NCI-H226 (cell line): Measurements from ENCODE around the gene NFATC1.
"Not testable (repeated sequence)": the region's sequence is repeated elsewhere in the genome, so short reads cannot be mapped to it uniquely, and the experiment has no call there.

Experiments used
- DNase-seq: peaks from one replicate; pipeline ENCODE4 v3.0.0-alpha.2; 2015

NFATC1 gene

DNA sequence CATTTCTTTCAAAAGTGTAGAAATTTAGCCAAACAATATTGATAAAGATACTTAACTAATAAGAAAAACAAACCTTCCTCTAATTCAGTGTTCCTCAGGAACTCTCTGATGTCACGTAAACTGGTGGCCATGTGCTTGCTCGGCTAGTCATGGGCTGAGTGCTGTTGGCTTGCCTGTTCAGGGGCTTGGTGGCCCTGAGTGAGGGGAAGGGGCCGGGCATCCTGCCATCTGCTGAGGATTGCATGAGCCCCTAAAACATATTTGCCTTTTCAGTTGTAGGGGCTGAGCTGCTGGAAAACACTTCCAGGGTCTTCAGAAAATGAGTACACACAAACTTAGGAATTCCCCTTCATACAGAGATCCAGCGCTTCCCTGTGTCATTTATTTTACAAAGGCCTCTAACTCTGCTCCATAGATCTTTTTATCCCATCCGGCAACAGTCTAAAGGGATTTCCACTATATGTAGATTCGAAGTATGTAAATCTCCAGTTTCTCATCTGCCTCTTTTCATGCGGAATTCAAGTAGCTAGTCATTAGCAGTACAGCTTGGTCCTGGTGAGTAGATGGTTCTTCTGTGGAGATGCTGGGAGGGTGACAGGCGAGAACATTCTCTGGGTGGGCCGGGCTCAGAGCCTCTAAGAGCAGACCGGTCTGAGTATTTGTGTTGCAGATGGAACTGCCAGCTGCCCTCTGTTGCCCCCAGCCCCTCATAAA is 20.1 kb upstream of the NFATC1 start:
- no peak for DNase-seq

DNA sequence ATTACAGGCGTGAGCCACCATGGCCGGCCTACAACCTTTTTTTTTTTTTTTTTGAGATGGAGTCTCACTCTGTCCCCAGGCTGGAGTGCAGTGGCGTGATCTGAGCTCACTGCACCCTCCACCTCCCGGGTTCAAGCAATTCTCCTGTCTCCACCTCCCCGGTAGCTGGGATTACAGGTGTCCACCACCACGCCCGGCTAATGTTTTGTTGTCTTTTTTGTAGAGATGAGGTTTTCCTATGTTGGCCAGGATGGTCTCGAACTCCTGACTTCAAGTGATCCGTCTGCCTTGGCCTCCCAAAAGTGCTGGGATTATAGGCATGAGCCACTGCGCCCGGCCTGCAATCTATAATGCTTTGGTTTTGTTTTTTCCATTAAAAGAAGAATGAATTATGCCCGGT is 19.1 kb upstream of the NFATC1 start:
- DNase-seq, result not testable (repeated sequence)

DNA sequence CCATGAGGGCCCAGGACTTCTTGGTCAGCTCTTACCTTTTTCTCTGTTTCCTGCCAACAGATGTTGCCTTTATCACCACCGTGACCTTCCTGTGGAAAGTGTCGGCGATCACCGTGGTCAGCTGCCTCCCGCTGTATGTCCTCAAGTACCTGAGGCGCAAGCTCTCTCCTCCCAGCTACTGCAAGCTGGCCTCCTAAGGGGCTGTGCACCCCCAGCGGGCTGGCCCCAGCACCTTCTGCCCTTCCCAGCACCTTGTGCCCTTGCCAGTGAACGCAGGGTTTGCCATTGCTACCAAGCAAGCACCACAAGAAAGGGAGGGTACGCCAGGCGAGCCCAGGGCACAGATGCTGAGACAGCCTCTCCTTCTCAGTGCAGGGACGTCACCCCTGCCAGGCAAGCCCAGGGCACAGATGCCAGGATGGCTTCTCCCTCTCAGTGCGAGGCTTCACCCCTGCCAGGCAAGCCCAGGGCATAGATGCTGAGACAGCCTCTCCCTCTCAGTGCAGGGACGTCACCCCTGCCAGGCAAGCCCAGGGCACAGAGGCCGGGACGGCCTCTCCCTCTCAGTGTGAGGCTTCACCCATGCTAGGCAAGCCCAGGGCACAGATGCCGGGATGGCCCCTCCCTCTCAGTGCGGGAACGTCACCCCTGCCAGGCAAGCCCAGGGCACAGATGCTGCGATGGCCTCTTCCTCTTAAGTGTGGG is 18.4 kb upstream of the NFATC1 start:
- no peak for DNase-seq

DNA sequence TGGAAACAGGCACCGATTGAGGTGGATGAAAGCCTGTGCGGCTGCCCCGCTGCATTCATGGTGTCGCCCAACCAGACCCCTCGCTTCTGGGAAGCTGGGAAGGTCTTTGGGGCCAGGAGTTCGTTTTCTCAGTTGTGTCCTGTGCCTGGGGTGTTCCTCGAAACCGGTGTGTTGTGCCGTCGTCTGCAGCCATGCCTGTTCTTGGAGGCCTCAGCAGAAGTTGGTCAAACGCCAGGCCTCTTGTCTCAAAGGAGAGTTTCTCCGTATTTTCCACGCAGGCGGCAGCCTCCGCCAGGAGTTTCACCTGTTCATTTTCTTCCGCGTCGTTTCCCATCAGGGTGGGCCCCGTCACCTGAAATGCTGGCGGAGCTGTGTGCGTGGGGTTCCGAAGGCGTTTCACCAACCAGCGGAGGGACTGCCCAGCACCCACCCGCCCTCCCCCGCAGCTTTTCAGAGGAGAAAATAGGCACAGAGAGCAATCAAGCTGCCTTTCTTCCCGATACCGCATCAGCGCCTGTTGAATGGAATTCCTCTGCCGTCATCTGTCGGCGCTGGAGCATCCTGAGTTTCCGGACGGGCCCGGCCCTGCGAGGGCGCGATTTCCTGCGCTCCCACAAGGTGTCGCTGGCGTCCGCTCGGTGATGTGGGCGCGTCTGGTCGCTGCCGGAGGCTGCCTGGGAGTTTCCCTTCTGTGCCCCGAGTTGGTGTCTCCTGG is 17.0 kb upstream of the NFATC1 start:
- no peak for DNase-seq

DNA sequence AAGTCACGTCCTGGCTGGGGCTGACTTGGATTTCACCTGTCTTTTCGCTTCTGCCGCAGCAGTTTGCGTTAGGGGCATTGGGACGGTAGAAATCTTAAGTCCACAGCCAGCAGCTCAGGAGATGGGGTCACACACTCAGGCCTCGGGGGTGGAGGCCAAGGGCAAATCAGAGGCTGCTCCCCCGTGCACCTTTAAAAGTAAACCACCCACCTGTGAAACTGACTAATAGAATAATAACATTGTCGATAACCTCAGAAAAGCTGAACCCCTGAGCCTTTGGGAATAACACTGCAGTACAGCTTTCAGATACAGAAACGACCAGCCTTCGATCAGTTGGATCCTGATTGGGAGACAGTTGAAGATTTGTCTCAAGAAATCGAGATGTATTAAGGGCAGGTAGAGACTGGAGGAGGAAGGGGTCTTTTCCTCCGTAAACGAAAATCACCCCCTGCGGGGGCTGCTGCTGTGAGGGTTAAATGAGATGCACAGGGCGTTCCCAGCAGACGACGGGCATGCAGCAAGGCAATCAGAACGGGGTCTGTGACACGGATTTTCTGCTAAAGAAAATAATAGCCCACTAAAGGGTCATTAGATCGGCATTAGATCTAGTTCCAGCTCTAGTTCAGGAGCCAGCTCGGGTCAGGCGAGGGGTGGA is 16.4 kb upstream of the NFATC1 start:
- DNase-seq, result no peak

DNA sequence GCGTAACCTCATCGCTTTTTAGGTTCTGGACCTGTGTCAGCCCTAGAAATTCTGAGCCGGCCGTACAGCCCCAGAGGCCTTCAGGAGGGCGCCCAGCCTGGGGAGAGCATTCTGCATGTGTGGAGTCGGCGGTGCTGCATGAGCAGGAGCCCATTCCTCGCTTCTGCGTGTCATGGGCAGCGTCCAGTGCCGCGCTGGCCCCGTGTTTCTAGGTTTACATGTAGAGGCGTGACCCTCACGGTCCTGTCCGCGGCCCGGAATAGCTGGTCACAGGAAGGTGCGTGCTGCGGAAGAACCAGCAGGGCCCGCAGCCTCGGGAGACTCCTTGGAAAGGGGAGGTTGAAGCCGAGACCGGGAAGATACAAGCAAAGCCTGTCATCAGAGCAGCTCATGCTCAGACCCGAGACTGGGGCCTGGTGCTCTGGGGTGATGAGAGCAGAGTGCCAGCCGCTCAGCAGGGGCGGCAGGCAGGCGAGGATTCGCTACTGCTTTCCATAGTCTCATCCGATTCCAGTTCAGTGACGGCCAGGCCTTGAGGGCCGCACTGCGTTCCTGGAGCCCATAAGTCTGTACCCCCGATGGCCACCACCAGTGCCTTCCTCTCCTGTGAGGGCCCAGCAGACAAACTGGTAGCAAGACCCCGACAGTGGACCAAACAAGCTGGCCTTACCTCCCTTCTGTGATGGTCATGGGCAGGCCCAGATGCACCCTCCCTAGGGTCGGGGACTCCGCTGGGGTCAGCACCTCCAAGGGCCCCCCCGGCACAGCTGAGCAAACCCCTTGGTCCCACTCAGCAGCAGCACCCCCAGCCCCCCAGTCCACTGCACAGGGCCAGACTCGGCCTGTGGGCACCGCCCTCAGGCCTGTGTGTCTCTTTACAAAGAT is 15.6 kb upstream of the NFATC1 start:
- no peak for DNase-seq

DNA sequence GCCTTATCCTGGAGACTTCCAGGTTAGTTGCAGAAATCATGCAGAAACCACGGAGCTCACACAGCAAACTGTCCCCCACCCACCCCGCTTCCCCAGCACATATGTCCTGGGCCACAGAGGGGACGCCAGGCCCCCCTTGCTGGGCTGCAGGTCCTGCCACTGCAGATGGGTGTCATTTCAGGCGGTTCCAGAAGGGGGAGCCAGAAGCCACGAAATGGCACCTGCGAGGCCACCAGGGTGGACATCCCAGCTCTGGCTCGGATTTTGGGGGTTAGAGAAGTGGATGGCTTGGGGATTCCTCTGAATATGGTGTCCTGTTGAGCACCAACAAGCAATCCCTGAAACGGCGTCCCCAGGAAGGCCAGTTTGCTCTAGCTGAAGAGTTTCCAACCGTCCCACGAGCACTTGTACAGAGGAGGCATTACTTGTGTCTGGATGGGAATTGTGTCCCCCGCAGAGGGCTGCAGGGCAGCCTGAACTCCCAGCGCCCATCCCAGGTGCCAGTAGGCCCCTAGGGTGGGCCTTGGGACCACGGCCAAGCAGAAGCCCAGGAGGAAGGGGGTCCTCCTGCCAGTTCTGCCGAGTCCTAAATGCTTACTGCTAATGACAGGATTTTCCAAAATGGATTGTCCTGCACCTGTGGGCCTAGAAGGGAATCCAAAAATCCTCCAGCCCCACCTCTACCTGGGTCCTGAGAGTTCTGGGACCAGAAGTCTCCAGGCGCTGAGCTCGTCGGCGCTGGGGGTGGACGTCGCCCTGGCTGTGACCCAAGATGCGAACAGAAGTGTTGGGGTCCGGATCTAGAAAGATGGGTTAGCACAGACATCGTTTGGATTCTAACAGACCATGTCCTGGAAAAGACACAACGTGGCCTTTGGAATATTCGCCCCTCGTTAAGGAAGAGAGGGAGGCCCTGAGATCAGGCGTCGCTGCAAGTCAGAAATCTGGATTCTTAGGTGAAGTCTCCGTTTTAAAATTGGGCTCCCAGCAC is 14.6 kb upstream of the NFATC1 start:
- no peak for DNase-seq

DNA sequence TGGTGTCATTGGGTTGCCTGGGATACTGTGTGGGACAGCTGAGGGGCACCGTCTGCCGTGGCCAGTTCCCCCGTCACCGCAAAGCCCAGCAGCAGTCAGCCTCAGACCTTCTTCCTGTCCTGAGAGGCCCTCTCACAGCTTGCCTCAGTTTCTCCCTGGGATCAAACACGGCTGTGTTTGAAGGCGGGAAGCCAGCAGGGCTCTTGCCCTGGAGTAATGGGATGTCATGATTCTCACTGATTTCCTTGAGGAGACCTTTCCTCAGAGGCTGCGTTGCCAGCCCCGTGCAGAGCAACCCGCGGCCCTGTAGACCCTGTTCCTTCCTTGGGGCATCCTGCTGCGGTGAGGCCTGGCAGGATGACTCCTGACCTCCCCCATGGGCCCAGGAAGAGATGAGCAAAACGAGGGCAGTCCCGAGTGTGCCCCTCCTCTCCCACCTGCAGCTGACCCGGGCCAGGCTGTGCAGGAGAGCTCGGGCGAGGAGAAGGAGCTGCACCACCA is 13.9 kb upstream of the NFATC1 start:
- no peak for DNase-seq

DNA sequence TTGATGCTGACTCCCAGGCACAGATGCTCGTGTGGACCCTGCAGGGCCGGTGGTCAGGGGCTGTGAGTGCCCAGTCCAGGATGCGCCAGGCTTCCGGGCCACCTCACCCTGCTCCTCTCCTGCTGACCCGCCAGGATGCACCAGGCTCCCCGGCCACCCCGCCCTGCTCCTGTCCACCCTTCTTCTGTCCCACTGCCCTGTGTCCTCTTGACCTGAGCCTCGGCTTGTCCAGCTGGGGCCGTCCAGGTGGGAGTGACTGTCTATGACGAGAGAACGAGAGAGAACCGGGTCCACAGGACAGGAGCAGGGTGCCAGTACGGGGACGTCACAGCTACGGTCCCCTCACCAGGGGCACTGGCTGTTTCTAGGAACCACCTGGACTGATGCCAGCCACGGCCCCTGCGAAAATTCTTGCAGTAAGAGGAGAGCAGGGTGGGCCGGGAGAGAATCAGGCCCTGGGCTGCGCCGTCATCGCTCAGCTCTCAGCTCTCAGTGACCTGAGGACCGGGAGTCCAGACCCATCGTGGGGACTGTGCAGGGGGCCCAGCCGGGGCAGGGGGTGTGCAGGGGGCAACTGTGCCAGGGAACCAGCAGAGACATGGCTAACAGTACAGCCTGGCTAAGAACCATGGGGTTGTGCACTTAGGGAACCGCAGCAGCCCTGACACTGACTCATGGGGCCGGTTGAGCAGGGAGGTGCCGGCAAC is 12.9 kb upstream of the NFATC1 start:
- no peak for DNase-seq

DNA sequence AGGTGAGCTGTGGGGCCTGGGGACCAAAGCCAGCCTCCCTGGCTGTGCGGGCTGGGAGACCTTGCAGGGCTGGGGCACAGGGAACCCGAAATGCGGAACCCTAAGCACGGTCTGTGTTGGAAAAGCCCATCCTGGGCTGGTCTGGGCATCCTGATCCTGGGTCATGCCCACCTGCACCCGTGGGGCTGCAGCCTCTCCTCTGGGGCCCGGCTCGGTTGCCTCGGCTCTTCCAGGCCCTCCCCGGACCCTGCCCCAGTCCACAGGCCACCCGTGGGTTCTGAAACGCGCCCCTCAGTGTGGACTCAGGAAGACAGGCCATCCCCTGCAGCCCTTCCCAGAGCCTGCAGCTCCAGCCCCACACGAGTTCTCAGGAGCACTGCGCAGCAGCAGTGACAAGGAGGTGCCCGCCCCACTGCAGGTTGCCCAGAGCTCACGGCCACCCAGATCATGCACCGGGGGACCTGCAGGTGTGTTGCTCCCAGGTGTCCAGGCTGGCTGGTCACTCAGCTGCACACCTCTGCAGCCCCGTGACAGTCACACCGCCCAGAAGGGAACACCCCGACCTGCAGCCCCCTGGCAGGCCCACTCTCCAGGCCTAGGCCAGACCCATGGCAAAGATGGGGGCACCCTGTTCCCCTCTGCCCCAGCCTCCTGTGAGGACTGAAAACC is 12.2 kb upstream of the NFATC1 start:
- no peak for DNase-seq

DNA sequence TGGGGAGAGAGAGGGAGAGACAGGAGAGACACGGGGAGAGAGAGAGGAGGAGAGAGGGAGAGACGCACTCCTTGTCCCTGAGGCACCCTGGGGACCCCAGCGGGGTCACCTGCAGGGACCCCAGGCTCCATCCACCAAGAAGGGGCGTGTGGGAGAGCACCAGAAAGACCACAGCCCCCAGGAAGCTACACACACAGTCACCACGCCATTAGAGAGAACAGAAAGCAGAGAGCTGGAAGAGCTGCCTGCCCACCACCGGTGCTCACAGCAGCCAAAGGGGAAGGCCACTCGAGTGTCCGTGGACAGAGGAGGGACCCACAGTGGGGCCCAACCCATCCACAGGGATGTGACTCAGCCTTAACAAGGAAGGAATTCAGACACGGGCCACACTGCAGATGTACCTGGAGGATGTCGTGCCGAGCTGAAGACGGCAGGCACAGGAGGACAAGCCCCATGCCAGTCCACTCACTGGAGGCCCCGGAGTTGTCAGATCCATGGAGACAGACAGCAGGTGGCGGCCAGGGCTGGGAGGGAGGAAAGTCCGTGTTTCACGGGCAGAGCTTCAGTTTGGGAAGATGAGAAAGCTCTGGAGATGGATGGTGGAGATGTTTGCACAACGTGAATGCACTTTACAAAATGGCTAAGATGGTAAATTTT is 11.5 kb upstream of the NFATC1 start:
- no peak for DNase-seq

DNA sequence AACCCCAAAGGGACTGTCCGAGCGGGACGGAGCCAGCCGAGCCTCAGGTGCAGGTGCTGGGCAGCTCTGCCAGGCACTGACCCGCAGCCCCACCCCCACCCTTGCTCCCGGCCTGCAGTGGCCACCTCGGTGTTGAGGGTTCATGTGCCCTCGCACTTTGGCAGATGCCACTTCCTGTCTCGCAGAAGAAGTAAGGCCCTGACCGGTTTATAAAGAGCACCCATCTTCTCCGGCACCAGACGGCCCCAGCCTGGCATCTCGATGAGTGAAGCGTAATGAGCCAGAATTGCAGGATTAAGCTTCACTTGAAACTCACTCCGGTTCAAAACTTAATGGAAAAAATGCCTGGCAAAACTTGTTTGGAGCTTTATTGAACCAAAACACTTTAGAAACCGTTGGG is 10.9 kb upstream of the NFATC1 start:
- DNase-seq, result no peak

DNA sequence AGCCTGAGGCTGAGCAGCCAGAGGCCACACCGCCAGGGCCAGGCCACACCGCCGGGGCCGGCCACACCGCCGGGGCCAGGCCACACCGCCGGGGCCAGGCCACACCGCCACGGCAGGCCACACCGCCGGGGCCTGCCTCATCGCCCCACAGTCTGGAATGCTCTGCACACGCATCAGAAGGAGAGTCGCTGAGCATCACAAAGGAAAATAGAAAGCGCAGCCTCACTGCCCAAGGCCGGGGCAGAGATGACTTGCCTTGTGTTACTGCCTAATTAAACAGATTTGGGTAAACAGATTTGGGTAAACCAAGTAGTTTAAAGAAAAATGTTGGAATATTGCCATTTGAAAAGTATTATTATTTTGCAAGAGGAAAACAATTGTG is 10.4 kb upstream of the NFATC1 start:
- no peak for DNase-seq

DNA sequence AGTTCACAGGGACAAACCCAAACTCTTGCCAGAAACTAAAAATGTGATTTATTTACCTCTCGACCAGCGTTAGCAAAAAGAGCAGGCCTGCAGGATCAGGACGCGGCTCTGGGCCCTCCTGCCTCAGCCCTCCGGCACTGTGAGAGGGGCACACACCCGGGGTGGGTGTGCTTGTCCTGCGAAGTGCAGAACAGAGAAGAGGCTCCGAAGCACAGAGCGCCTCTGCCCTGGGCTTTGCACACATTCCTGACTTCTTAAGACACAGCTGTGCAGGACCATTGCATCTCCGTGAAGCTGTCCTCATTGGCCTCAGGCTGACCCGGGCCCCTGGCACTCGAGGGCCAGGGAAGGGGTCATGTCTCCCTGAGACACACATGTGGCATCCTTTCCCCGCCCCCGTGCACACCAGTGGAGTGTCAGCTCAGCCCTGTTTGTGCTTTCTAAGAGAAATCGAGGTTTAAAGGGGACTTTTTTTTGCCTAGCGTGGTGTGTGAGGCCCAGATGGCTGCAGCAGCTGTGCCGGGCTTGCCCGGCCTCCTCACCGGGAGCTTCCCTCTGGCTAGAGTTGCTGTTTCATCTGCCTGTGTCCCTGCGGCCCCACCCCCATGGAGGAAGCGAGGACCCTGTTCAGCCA is 9.9 kb upstream of the NFATC1 start:
- DNase-seq, result no peak

DNA sequence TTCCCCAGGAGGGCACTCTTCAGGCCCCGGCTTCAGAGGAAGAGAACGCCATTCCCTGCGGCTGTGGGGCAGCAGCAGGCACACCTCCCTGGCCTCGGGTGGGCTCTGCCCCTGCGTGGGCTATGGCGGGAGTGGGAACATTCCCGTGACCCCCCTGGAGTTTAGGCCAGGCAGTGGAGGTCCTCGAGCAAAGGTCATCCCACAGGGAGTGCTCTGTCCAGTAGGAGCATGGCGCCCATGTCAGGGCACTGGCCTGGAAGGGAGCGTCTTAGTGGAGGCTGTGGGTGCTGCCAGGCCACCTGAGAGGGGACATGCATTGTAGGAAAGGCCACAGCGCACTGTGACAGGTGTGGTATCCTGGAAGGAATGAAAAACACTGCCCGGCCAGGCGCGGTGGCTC is 9.2 kb upstream of the NFATC1 start:
- DNase-seq, result no peak

DNA sequence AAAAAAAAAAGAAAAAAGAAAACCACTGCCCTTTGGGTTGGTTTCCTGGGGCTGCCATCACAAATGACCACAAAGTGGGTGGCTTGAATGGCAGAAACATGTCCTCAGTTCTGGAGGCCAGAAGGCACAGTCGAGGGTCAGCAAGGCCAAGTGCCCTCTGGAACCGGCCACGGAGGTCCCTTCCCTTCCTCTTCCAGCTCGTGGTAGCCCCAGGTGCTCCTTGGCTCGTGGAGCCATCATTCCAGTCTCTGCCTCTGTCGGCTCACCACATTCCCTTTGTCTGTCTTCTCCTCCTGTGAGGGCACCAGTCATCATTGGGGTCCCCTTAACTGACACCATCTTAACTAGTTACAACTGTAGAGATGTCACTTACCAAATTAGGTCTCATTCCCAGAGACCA is 8.5 kb upstream of the NFATC1 start:
- no peak for DNase-seq

DNA sequence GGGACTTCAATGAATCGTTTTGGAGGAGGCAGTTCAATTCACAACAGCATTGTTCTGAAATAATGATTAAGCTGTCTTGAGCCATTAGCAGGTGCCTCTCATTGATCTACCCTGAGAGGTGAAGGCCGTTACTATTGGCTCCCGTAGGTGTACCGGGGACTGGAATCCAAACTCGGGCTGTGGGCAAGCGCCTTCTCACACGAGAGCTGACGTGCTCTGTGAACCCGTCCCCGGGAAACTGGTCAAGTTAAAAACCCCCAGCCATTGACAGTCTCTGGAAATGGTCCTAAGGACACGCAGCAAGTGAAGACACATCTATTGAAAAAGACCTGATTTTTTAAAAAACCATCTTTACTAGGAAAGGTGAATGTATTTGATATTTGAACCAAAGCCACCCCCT is 8.1 kb upstream of the NFATC1 start:
- no peak for DNase-seq

DNA sequence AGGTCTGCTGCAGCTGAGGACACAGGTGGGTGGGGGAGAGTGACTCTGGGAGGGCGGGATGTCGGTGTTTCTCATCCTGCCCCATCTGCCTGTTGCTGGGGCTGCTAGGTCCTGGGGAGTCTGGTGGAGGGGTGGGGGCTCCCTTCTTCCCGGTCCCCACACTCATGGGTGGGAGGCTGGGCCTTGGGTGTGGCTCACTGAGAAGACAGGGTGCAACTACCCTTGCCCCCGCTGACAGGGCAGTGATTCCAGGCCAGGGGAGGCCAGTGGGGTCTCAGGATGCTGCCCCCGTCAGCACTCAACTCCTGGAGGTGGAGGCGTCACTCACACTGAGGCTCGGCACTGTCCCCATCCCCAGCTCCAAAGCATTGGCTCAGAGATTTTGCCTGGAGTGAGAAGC is 7.7 kb upstream of the NFATC1 start:
- no peak for DNase-seq

DNA sequence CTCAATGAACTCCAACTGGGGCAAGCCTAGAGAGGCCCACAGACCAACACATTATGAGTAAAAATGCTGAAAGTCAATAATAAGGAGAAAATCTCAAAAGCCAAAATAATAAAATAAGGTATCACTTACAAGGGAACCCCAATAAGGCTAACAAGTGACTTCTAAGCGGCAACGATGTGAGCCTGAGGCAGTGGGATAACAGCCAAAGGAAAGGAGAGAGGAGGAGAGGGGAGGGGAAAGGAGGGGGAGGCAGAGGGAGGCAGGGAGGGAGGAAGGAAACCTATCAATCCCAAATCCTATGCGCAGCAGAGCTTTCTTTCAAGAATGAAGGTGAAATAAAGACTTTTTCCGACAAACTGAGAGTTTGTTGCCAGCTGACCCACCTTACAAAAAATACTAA is 6.0 kb upstream of the NFATC1 start:
- no peak for DNase-seq
